GM21515 (cell line): ENCODE data around the gene SLX4.
"Not testable (repeated sequence)": the region's sequence is repeated elsewhere in the genome, so short reads cannot be mapped to it uniquely, and the experiment has no call there.

Experiments
- ATAC-seq: cut with Tn5 transposase; IDR thresholded peaks from one replicate; pipeline ENCODE4 v1.9.1; 2021; ENCODE audit not compliant: unreplicated experiment

Gene SLX4

DNA sequence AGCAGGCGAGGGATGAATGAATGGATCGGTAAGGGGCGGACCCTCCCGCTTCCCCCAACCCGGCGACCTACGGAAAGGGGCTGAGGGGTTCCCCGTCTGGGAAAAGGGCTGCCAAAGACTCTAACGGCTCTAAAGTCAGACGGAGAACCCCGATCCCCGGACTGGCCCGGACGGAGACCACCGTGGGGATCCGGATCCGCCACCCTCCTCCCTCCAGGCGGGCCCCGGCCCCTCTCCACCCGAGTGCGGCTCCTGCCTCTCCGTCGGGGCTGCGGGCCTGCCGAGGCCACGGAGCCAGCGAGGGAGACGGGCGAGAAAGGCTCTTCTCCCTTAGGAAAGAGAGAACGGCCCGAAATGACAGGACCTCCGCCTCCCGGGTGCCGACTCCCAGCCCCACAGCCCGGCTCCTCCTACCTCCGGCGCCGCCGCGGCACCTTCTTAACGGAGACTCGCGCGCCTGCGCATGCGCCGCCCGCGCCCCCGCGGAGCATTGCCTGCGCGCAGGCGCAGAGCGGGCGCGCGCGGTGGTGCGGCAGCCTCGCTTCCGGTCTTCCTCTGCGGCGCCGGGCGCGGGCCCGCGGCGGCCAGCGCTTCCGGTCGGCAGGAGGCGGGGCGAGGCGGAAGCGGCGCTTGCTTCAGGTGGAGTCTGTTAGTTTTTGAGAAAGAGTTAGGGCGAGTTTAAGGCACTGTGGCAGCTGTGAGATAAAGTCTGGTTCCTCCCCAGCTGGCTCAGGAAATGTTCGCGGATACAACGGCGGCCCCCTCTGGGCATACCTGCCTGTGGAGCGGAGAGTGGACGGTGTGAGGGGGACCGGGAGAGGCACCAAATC lies at the start of gene SLX4:
TSS of gene SLX4 (minus strand) at position 461 of the 830 bp plus-strand sequence. CDS start 2,642 bp downstream, outside the sequence.
- ATAC-seq = peak; percentile 75

- no peak for ATAC-seq
Measured at GRCh38 chr16:3659251-3659650, 47.8 kb upstream of the SLX4 start.

DNA sequence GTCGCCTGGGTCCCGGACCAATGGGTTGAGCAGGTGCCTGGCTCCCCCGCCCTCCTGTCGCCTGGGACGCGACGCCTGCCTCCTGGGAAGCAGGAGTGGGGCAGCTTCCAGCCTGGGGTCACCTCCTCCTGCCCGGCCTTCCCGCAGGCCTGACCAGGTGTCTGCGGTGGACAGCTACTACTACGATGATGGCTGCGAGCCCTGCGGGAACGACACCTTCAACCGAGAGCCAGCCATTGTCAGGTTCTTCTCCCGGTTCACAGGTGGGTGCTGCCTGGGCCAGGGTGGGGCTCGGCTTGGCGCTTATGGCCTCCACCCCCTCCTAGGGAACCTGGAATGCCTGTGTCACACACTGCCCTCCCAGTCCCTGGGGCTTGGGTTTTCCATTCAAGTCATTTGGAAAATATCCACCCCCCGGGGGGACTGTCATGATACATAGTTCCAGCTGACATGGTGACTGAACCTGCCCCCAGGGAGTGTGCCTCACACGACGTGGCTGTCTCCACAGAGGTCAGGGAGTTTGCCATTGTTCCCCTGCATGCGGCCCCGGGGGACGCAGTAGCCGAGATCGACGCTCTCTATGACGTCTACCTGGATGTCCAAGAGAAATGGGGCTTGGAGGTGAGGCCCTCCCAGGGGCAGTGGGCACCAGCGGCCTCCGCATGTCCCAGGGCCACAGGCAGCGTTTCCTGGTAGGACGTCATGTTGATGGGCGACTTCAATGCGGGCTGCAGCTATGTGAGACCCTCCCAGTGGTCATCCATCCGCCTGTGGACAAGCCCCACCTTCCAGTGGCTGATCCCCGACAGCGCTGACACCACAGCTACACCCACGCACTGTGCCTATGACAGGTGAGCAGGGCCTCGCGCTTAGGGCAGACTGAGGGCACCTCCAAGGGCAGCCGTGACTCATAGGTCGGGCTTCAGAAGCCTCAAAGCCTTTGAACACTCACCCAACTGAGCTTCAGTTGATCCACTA lies 45.4 kb upstream of the SLX4 start:
- no peak for ATAC-seq

DNA sequence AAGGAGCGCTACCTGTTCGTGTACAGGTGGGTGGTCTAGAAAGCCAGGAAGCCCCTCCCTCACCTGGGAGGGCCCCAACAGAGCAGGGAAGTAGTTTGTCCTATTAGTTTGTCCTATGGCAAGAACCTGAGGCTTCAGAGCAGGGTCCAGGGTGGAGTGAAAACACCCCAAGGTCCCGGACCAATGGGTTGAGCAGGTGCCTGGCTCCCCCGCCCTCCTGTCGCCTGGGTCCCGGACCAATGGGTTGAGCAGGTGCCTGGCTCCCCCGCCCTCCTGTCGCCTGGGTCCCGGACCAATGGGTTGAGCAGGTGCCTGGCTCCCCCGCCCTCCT lies 44.7 kb upstream of the SLX4 start:
- not testable (repeated sequence) for ATAC-seq

DNA sequence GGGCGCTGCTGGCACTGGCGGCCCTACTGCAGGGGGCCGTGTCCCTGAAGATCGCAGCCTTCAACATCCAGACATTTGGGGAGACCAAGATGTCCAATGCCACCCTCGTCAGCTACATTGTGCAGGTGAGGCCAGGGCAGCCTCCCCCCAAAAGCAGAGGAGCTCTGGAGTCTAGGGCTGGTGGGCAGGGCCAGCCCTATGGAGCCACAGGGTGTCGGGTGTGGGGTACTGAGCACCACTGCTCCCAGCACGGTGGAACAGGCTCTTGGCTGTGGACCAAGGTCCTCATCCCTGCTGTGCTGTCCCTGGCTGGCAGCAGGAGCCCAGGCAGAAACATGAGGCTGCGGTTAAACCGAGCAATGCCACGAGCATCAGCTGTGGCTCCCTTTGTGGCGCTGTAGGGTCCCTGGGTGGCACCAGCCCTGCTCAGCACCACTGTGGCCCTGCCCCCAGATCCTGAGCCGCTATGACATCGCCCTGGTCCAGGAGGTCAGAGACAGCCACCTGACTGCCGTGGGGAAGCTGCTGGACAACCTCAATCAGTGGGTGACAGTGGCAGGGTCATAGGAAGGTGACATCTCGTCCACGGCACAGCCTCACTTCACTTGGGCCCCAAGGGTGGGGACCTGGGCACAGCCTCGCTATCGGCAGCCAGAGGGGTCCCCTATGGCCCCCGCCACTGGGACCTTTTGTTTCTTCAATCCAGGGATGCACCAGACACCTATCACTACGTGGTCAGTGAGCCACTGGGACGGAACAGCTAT lies 44.2 kb upstream of the SLX4 start:
- no peak for ATAC-seq

GRCh38 chr16:3655030-3655395 lies 43.6 kb upstream of the SLX4 start:
- ATAC-seq = no peak

- ATAC-seq = no peak
Measured at GRCh38 chr16:3654249-3654991, 43.0 kb upstream of the SLX4 start, which contains the start of gene DNASE1. TSS of gene DNASE1 (plus strand) at chr16:3654691. CDS start at chr16:3655374, 683 bp downstream.

GRCh38 chr16:3652373-3653195 lies 41.2 kb upstream of the SLX4 start:
- no peak for ATAC-seq

- no peak for ATAC-seq
Measured at GRCh38 chr16:3651461-3652372, 40.3 kb upstream of the SLX4 start.

GRCh38 chr16:3650631-3651265 lies 39.3 kb upstream of the SLX4 start:
- ATAC-seq = no peak

GRCh38 chr16:3646348-3646920 lies 35.0 kb upstream of the SLX4 start:
- ATAC-seq = no peak

- ATAC-seq = no peak
Measured at GRCh38 chr16:3645504-3646347, 34.3 kb upstream of the SLX4 start.

DNA sequence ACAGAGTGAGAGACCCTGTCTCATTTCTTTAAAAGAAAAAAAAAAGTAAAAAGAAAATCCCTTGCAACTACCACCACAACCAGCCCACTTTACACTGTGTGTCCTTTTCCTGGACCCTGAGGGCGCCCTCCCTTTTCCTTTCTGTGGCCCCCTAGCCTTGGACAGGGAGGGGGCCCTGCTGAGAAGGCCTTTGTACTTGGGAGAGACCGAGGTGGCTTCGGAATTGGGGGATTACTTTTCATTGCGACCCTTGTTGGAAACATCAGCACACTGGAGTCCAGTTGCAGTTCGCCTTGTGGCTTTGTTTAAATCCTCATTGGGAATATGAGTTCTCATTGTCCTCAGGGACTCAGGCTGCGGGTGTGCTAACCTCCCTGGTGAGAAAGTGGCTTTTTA lies 33.7 kb upstream of the SLX4 start:
- ATAC-seq = no peak

- ATAC-seq = no peak
Measured at GRCh38 chr16:3643095-3643730, 31.8 kb upstream of the SLX4 start.

- no peak for ATAC-seq
Measured at GRCh38 chr16:3642397-3643094, 31.1 kb upstream of the SLX4 start.
